Mucosa of descending colon (tissue), 3 donors: ENCODE measurements around the gene PSIP1. TPM values are rescaled to one million over a fixed set of nuclear protein-coding genes. Genes with fewer than 3 reads are reported as not detected.
"Not testable (repeated sequence)": the region's sequence is repeated elsewhere in the genome, so short reads cannot be mapped to it uniquely, and the experiment has no call there.

Experiments
- ATAC-seq: fragments of 200-7000 bp; cut with Tn5 transposase; one replicate; pipeline ENCODE4 v1.9.1; 2020; ENCODE audit warnings: mild to moderate bottlenecking, moderate library complexity
- DNase-seq, 3 donors: peaks; one replicate each; pipeline ENCODE4 v3.0.0-alpha.2; 2020
- H3K36me3 ChIP-seq: fragments of 200-600 bp; one replicate; pipeline ENCODE4 v1.8.0; 2021; ENCODE audit warnings: low read depth, mild to moderate bottlenecking
- H3K4me1 ChIP-seq: fragments of 200-600 bp; one replicate; pipeline ENCODE4 v1.8.0; 2021; ENCODE audit warnings: low read depth, mild to moderate bottlenecking
- H3K4me3 ChIP-seq: fragments of 200-600 bp; one replicate; pipeline ENCODE4 v1.8.0; 2021; ENCODE audit warnings: mild to moderate bottlenecking
- H3K9me3 ChIP-seq: fragments of 200-600 bp; one replicate; pipeline ENCODE4 v1.8.0; 2021; ENCODE audit warnings: mild to moderate bottlenecking
- intact Hi-C, 2 donors: fragments of 100-400 bp; cut with DNase I in 1 of 2; cut with micrococcal nuclease in 1 of 2; formaldehyde crosslinking; loops; one replicate each; pipeline versions ENCODE4 v1.11.0 to v1.11.1; 2022; cut with DNase I, micrococcal nuclease
- total RNA-seq, 3 donors: library from RNA; stranded (reverse); fragmentation: NEBNext Ultra II Directional in 2 of 3; extraction: Animal tissue kit (Norgen Biotek cat#: 25700) in 2 of 3; gene quantifications; one replicate each; pipeline versions ENCODE4 v1.2.1 to v1.2.4, GENCODE V29; 2021 to 2023
- TF ChIP-seq, protein P1 (sequence below): fragments of 200-600 bp; IDR thresholded peaks from one replicate; pipeline ENCODE4 v1.8.0; 2022; ENCODE audit warnings: antibody characterized with exemption, mild to moderate bottlenecking
- donor health status: DM: no; HTN: no; CAD: no; lungs with moderate emphysema.
- donor health status: DM: no; HTN: no; CAD: no.
- donor health status: DM: no; HTN: yes; CAD: no.

Gene PSIP1
- total RNA-seq, 3 donors from 2014 or later, result 19.9 to 58.4 (median 28.0) TPM

DNA sequence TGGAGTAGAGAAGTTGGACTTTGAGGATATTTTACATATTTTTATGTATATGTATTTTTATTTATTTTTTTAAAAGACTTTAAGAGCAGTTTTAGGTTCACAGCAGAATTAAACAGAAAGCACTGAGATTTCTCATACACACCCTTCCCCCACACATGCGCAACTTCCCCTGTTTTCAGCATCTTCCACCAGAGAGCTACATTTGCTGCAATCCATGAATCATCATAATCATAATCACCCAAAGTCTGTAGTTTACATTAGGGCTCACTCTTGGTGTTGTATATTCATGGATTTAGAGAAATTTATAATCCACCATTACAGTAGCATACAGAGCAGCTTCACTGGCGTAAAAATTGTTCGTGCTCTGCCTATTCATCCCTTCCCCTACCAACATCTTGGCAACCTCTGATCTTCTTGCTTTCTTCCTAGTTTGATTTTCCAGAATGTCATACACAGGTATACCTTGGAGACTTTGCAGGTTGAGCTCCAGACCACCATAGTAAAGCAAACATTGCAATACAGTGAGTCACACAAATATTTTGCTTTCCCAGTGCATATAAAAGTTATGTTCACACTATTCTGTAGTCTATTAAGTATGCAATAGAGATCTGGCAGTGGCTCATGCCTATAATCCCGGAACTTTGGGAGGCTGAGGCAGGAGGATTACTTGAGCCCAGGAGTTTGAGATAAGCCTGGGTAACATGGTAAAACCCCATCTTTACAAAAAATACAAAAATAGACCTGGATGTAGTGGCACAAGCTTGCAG is 32.5 kb upstream of the PSIP1 start:
- Histone ChIP-seq H3K4me1 (no peaks in the 10 kb centered on the region), H3K9me3 (no peaks in the 10 kb centered on the region), H3K4me3 (no peak overlapping the region), H3K36me3 (no peaks in the 10 kb centered on the region)
- intact Hi-C loops, result no loop called here
- DNase-seq (no peak), ATAC-seq (no peak)
- TF ChIP-seq, protein P1, sequence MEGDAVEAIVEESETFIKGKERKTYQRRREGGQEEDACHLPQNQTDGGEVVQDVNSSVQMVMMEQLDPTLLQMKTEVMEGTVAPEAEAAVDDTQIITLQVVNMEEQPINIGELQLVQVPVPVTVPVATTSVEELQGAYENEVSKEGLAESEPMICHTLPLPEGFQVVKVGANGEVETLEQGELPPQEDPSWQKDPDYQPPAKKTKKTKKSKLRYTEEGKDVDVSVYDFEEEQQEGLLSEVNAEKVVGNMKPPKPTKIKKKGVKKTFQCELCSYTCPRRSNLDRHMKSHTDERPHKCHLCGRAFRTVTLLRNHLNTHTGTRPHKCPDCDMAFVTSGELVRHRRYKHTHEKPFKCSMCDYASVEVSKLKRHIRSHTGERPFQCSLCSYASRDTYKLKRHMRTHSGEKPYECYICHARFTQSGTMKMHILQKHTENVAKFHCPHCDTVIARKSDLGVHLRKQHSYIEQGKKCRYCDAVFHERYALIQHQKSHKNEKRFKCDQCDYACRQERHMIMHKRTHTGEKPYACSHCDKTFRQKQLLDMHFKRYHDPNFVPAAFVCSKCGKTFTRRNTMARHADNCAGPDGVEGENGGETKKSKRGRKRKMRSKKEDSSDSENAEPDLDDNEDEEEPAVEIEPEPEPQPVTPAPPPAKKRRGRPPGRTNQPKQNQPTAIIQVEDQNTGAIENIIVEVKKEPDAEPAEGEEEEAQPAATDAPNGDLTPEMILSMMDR, result no peak

DNA sequence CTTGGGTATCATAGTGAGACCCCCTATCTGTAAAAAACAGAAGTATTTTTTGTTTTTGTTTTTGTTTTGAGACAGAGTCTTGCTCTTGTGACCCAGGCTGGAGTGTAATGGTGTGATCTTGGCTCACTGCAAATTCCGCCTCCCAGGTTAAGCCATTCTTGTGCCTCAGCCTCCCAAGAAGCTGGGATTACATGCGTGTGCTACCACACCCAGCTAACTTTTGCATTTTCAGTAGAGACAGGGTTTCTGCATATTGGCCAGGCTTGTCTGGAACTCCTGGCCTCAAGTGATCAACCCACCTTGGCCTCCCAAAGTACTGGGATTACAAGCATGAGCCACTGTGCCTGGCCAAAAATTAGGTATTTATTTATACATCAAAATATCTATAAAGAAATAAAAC is 31.9 kb upstream of the PSIP1 start:
- no peaks in the 10 kb centered on the region for H3K36me3 ChIP-seq
- TF ChIP-seq, protein P1, result no peak
- no peak for DNase-seq
- H3K4me1 ChIP-seq, result no peaks in the 10 kb centered on the region
- no peak overlapping the region for H3K4me3 ChIP-seq
- intact Hi-C loops, result no loop called here
- no peak for ATAC-seq
- no peaks in the 10 kb centered on the region for H3K9me3 ChIP-seq

DNA sequence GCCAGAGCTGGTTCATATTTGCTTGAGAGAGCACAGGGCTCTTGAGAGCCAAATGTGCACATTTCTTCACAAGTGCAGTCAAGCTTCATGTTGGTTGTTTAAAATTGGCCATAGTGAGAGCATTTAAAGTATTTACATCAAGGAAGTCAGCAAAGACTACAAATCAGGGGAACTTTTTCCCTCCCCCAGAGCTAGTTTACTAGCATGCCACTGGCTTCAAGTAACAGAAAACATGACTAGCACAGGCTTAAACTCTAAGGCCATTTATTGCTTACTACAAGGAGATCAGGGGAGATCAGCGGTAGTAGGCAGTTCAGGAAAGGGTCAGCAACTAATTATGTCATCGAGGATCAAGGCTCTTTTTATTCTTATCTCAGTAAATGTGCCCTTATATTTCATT is 31.1 kb upstream of the PSIP1 start:
- Histone ChIP-seq H3K9me3 (no peaks in the 10 kb centered on the region), H3K36me3 (no peaks in the 10 kb centered on the region), H3K4me1 (no peaks in the 10 kb centered on the region), H3K4me3 (no peak overlapping the region)
- intact Hi-C loops, result no loop called here
- DNase-seq, result no peak
- TF ChIP-seq, protein P1, result no peak
- ATAC-seq, result no peak

DNA sequence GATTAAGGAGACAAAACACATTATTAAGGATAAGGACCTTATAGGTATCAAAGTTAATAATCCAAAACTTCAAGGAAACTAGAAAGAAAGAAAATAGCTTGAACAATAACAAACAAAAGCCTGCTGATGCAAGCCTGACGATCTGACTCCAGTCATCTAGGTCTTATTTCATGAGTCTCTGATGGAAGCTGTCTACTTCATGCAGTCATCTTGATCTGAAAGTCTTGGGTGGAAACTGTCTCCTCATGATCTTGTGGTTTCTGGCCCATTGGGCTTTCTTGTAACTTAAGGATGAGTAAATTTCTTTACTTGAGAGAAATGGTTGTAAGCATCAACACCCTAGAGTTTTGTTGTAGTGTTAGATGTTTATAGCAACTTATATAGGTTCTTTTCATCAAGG is 20.6 kb upstream of the PSIP1 start:
- H3K4me3 ChIP-seq, result no peak overlapping the region
- DNase-seq (no peak), ATAC-seq (no peak)
- no peaks in the 10 kb centered on the region for H3K4me1 ChIP-seq
- H3K9me3 ChIP-seq, result no peaks in the 10 kb centered on the region
- H3K36me3 ChIP-seq, result no peaks in the 10 kb centered on the region
- intact Hi-C loops, result no loop called here
- TF ChIP-seq, protein P1, result no peak

DNA sequence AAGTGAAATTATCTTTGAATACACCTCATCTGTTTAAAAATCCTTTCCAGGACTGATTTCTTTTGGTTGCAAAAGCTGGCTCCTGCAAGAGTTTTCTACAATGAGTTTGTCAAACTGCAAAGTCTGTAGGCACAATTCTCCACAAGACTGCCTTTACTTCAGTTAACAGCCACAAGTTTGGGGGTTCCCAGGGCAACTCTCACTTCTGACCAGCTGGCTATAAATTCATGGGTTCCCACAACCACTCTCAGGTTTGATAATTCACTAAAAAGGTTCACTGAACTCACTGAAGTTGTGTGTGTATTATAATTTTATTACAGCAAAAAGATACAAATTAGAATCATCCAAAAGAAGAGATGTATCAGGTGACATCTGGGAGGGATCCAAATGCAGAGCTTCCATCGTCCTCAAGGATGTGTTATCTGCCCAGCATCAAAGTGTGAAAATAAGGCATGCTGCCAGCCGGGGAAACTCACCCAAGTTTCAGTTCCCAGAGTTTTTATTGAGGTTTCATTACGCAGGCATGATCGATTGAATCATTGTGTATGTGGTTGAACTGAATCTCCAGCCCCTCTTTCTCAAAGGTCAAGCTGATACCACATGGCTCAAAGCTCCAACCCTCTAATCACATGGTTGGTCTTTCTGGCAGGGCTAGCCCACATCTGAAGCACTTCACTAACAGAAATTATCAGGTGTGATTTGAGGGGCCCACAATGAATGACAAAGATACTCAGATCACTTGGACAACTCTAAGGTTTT is 19.0 kb upstream of the PSIP1 start:
- Histone ChIP-seq H3K9me3 (no peaks in the 10 kb centered on the region), H3K36me3 (no peaks in the 10 kb centered on the region), H3K4me3 (no peak overlapping the region), H3K4me1 (no peaks in the 10 kb centered on the region)
- ATAC-seq (no peak), DNase-seq (no peak)
- TF ChIP-seq, protein P1, result no peak
- intact Hi-C loops, result no loop called here

DNA sequence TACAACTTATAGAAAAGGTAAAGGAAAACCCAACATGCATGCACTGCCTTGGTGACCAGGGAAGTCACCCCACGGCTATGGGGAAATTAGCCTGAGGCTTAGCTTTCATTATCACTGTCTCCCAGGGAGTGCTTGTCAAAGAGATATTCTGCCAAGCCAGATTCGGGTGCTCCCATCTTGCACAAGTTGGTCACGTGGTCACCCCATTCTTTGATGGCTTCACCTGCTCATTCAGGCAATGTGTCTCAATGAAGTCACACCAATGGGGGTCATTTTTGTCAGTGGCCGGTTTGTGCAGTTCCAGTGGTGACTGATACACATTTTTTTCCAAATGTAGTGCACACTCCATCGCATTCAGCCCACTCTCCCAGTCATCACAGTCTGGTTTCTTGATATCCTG is 16.3 kb upstream of the PSIP1 start:
- H3K4me1 ChIP-seq, DNase-seq, H3K9me3 ChIP-seq, ATAC-seq, H3K36me3 ChIP-seq, intact Hi-C loops, H3K4me3 ChIP-seq: not testable (repeated sequence)
